Measurements from ENCODE around the gene ZEB1. TPM values are rescaled to one million over a fixed set of nuclear protein-coding genes. Genes with fewer than 3 reads are reported as not detected.

ZEB1 gene
- total RNA-seq, 3 donors from 2014 or later: 8.8 to 200 (median 28.1) TPM

DNA sequence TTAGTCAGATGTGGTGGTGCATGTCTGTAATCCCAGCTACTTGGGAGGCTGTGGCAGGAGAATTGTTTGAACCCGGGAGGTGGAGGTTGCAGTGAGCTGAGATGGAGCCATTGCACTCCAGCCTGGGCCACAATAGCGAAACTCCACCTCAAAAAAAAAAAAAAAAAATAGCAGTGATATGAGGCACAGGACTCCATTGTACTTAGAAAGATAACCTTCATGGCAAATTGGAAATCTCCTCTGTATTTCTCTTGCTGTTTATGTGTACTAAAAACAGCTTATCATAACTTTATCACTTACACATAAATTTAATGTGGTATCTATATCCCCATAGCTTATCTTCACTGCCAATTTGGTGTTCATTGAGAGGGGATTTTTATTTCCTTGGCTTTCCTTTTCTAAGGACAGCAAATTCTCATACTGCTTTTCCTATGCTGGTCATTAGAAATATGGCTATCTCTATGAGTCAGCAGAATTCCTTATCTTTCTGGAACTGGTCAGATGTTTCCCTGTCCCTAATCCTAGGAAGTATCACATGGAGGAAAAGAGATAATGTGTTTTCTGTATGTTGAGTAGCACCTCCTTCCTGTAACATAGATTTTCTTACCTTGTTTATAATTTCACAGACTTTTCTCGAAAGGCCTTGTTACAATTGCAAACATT lies 40.6 kb upstream of the ZEB1 start:
- Histone ChIP-seq H3K4me3 (no peak overlapping the region), H3K36me3 (ENCODE audit: low read depth) (no peaks in the 10 kb centered on the region), H3K4me1 (ENCODE audit: low read depth) (no peaks in the 10 kb centered on the region), H3K9me3 (no peaks in the 10 kb centered on the region)
- ATAC-seq (no peak), DNase-seq (no peak)
- TF ChIP-seq, protein P1, sequence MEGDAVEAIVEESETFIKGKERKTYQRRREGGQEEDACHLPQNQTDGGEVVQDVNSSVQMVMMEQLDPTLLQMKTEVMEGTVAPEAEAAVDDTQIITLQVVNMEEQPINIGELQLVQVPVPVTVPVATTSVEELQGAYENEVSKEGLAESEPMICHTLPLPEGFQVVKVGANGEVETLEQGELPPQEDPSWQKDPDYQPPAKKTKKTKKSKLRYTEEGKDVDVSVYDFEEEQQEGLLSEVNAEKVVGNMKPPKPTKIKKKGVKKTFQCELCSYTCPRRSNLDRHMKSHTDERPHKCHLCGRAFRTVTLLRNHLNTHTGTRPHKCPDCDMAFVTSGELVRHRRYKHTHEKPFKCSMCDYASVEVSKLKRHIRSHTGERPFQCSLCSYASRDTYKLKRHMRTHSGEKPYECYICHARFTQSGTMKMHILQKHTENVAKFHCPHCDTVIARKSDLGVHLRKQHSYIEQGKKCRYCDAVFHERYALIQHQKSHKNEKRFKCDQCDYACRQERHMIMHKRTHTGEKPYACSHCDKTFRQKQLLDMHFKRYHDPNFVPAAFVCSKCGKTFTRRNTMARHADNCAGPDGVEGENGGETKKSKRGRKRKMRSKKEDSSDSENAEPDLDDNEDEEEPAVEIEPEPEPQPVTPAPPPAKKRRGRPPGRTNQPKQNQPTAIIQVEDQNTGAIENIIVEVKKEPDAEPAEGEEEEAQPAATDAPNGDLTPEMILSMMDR (IDR thresholded peaks at IDR 0.05): no peak
- intact Hi-C loops (cut with DNase I, micrococcal nuclease): loop anchor here in 1 of 2 donors (10.0 kb wide), 1 partner anchor 104 kb away; no protein-coding TSS in a partner anchor

DNA sequence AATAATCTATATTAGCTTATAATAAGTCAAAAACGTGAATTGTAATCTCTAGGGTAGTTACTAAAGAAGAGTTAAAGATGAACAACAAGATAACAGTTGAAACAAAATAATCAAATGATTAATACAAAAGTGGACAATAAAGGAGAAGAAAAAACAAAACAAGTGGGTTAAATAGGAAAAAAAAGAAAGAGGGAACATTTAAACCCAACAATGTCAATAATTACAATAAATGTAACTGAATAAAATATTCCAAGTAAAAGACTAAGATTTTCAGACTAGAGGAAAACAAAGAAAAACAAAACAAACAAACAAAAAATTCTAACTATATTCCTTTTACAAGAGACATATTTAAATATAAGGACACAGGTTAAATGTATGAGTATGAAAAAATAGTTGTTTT lies 38.0 kb upstream of the ZEB1 start:
- Histone ChIP-seq H3K36me3 (ENCODE audit: low read depth) (no peaks in the 10 kb centered on the region), H3K4me3 (no peak overlapping the region), H3K9me3 (no peaks in the 10 kb centered on the region), H3K4me1 (ENCODE audit: low read depth) (no peaks in the 10 kb centered on the region)
- intact Hi-C loops (cut with DNase I, micrococcal nuclease): no loop called here
- ATAC-seq (no peak), DNase-seq (no peak)
- TF ChIP-seq, protein P1 (IDR thresholded peaks at IDR 0.05): no peak

DNA sequence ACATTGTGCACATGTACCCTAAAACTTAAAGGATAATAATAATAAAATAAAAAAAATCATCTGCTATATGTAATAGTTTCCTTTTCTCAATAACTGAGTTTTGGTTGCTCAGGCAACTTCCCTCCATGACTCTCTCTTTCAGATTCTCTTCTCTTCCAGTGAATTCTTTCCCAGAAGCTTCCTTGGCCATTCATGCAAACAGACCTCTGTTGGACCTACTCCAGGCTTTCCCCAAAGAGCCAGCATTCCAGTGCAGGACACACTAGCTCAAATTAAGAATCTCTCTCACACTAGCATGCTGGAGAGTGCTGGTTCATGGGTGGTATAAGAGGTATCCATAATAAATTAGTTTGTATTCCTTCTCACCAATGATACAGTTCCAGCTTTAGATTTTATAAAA lies 31.0 kb upstream of the ZEB1 start:
- no peaks in the 10 kb centered on the region for H3K36me3 ChIP-seq (ENCODE audit: low read depth)
- TF ChIP-seq, protein P1 (IDR thresholded peaks at IDR 0.05): no peak
- intact Hi-C loops (cut with DNase I, micrococcal nuclease): no loop called here
- H3K4me3 ChIP-seq: no peak overlapping the region
- H3K9me3 ChIP-seq: no peaks in the 10 kb centered on the region
- DNase-seq: no peak
- no peak for ATAC-seq
- no peaks in the 10 kb centered on the region for H3K4me1 ChIP-seq (ENCODE audit: low read depth)

DNA sequence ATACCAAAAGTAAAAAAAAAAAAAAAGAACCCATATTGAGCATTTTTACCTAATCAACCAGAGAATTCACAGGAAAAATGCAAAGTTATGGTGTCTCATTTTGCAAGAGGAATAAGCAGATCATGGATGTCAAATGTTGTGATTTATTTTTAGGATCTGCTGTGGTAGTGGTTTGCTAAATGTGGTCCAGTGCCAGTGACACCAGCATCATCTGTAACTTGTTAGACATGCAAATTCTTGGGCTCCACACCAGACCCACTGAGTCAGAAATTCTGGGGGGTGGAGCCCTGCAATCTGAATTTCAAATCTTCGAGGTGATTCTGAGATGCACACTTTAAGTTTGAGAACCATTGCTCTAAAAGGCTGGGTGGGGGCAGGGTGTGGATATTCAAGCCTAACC lies 30.1 kb upstream of the ZEB1 start:
- H3K9me3 ChIP-seq: no peaks in the 10 kb centered on the region
- H3K4me1 ChIP-seq (ENCODE audit: low read depth): no peaks in the 10 kb centered on the region
- ATAC-seq: no peak
- H3K4me3 ChIP-seq: no peak overlapping the region
- DNase-seq: no peak
- intact Hi-C loops (cut with DNase I, micrococcal nuclease): no loop called here
- TF ChIP-seq, protein P1 (IDR thresholded peaks at IDR 0.05): no peak
- no peaks in the 10 kb centered on the region for H3K36me3 ChIP-seq (ENCODE audit: low read depth)

DNA sequence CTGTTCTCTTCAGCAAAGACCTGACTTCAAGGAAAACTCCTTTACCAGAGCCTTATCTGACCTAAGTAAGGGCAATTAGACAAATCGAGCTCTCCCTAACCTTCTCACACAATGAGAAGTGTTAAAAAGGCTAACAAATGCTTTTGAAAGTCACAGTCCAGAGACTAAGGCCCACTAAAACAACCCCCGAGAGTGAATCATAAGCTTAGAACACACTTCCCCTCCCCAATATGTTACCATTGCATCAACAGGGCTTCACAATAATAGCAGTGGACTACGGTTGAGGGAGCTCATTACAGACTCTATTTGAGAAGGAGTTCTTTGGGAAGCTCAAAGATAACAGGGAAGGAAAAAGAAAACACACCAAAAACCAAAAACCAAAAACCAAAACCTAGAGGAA lies 28.6 kb upstream of the ZEB1 start:
- no peak for ATAC-seq
- intact Hi-C loops (cut with DNase I, micrococcal nuclease): no loop called here
- no peaks in the 10 kb centered on the region for H3K9me3 ChIP-seq

More for the DNA sequence above, 28.6 kb upstream of the ZEB1 start:
- Histone ChIP-seq H3K4me1 (ENCODE audit: low read depth) (no peaks in the 10 kb centered on the region), H3K36me3 (ENCODE audit: low read depth) (no peaks in the 10 kb centered on the region), H3K4me3 (no peak overlapping the region)
- no peak for DNase-seq
- TF ChIP-seq, protein P1 (IDR thresholded peaks at IDR 0.05): no peak
